Endometrial microvascular endothelial cells (primary cell): ENCODE data around the gene AP3B2. TPM values are rescaled to one million over a fixed set of nuclear protein-coding genes. Genes with fewer than 3 reads are reported as not detected.

ENCODE experiments used
- in situ Hi-C: cut with HindIII; loops from 2 replicates; pipeline ENCODE4 v1.10.0; 2017; ENCODE audit warnings: low sequenced_read_pairs, low pct_unique_long_range_greater_than_20kb; ENCODE audit errors: inconsistent ontology term
- total RNA-seq: library from RNA; depleted of rRNA; stranded (reverse); fragments of >200 nt; gene quantifications from one replicate; pipeline ENCODE4 v1.2.3, GENCODE V29; 2015; ENCODE audit errors: inconsistent ontology term

The AP3B2 gene, protein sequence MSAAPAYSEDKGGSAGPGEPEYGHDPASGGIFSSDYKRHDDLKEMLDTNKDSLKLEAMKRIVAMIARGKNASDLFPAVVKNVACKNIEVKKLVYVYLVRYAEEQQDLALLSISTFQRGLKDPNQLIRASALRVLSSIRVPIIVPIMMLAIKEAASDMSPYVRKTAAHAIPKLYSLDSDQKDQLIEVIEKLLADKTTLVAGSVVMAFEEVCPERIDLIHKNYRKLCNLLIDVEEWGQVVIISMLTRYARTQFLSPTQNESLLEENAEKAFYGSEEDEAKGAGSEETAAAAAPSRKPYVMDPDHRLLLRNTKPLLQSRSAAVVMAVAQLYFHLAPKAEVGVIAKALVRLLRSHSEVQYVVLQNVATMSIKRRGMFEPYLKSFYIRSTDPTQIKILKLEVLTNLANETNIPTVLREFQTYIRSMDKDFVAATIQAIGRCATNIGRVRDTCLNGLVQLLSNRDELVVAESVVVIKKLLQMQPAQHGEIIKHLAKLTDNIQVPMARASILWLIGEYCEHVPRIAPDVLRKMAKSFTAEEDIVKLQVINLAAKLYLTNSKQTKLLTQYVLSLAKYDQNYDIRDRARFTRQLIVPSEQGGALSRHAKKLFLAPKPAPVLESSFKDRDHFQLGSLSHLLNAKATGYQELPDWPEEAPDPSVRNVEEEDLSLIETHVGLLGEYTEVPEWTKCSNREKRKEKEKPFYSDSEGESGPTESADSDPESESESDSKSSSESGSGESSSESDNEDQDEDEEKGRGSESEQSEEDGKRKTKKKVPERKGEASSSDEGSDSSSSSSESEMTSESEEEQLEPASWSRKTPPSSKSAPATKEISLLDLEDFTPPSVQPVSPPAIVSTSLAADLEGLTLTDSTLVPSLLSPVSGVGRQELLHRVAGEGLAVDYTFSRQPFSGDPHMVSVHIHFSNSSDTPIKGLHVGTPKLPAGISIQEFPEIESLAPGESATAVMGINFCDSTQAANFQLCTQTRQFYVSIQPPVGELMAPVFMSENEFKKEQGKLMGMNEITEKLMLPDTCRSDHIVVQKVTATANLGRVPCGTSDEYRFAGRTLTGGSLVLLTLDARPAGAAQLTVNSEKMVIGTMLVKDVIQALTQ
- not detected for total RNA-seq

- in situ Hi-C loops, result no loop called here
Measured at GRCh38 chr15:82709421-82710207, at the start of gene AP3B2. TSS of gene AP3B2 (minus strand) at chr15:82709875. CDS start at chr15:82709706, 169 bp downstream.

- in situ Hi-C loops, result no loop called here
Measured at GRCh38 chr15:82751308-82751707, 41.6 kb upstream of the AP3B2 start.

- in situ Hi-C loops, result no loop called here
Measured at GRCh38 chr15:82750831-82751180, 41.1 kb upstream of the AP3B2 start.

DNA sequence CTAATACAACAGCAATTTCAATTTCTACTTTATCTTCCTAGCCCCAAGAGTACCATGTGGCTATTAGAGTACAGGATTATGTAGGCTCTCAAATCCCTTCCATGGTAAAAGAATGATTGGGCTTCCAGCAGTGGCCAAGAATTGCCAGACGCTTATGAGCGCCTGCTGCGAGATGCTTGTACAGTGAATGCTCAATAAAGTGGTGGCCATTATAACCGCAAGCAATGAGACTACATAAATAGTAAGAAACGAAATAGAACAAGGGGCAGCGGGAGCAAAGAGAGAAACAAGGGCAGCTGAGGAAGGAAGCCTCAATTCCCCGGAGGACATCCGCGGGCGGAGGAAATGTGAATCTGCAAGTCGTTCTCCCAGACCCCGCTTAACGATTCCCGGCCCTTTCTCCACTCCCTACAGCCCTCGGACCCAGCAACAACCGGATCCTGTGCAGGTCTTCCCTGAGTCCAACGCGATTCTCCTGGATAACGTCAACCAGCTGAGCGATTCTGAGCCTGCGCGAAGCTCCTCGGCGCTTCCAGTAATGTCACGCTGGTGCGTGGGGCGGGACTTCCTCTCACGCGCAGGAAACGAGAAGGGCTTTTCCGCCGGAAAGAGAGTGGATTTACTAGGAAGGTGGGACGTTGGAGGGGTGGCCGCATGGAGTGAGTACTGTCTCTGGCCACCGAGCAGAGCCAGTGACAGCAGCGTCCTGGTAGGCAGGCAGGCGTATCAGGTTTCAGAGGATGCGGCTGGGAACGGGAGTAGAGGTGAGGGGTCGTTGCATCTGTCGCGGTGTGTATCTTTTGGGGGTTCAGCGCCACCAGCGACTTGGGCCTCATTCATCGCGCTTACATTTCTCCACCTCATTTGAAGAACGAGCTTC, 40.5 kb upstream of the AP3B2 start:
- in situ Hi-C loops, result no loop called here

DNA sequence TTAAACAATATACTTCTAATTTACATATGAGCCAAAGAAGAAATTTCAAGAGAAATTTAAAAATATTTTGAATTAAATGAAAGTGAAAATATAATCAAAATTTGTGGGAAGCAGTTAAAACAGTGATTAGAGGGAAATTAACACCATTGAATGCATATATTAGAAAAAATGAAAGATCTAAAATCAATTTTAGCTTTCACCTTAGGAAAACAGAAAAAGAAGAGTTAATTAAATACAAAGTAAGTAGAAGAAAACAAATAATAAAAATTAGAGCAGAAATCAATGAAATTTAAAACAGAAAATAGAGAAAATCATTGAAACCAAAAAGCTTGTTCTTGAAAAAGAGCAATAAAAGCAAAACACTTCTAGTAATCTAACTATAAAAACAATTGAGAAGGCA, 38.6 kb upstream of the AP3B2 start:
- in situ Hi-C loops, result no loop called here

DNA sequence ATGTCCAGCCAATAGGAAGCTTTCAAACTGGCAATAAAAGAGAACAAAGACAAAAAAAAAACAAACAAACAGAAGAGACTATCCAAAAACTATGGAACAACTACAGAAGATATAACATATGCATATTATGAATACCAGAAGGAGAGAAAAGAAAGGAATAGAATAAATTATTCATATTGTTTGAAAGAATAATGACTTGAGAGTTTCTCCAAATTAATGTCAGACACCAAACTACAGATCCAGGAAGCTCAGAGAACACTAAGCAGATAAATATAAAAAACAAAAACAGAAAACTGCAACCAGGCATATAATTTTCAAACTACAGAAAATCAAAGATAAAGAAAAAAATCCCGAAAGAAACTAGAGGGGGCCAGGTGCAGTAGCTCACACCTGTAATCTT, 34.1 kb upstream of the AP3B2 start:
- in situ Hi-C loops, result no loop called here

- in situ Hi-C loops, result no loop called here
Measured at GRCh38 chr15:82742134-82742533, 32.5 kb upstream of the AP3B2 start.

DNA sequence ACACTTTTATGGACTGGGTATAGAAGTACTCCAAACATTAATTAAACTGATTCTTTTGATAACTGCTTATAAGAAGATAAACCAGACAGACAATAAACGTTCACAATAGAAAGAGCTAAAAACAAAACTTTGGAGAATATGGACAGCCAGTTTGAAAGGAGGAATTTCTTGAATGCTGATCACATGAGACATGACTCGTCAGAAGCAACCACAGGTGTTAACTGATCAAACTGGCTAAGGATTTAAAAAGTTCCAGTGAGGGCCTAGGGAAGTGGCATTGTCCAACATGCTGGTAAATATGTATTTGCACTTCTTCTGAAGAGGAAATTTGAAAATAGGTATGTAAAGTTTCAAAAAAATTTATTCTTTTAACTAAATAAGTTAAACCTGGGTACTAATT, 29.4 kb upstream of the AP3B2 start:
- in situ Hi-C loops, result no loop called here

DNA sequence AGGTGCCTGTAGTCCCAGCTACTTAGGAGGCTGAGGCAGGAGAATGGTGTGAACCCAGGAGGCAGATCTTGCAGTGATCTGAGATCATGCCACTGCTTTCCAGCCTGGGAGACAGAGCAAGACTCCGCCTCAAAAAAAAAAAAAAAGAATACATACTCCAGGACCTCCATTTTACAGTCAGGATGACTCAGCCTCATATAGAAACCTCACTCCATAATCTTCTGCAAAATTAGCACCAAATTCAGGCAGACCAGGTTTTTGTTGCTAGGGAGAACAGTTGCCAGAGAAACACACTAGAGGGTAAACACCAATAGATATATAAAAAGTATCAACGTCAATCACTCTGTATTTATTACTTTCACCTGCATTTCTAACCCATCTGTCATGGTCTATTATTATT, 28.3 kb upstream of the AP3B2 start:
- in situ Hi-C loops, result no loop called here

DNA sequence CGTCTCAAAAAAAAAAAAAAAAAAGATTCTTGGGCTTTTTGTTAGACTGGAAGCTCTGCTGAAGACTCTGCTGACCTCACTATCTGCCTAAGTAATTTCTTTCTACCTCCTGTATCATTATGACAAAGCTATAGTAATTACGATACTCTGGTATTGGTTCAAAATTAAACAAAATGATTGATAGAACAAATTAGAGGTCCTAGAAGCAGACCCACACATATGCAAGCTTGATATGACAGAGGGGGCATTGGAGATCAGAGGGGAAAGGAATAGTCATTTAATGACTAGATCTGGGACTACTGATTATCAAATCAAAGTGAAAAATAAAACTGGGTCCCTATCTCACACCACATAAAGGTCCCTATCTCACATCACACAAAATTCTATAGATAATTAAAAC, 21.9 kb upstream of the AP3B2 start:
- in situ Hi-C loops, result no loop called here

DNA sequence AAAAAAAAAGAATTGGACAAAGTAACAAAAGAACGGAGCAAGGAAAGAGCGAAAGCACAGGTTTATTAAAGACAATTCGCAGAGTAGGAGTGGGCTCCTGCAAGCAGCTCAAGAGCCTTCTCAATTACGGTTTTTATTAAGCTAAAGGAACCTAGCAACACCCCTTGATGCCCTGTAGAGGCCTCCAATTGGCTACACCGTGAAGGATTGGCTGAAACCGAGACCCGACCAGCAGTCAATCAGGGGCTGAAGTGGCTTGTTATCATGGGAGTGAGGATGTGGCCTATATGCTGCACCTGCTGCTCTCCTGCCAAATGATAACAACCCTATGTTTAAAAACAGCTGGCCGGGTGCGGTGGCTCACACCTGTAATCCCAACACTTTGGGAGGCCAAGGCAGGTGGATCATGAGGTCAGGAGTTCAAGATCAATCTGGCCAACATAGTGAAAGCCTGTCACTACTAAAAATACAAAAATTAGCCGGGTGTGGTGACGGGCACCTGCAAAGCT, 20.4 kb upstream of the AP3B2 start:
- in situ Hi-C loops, result no loop called here

DNA sequence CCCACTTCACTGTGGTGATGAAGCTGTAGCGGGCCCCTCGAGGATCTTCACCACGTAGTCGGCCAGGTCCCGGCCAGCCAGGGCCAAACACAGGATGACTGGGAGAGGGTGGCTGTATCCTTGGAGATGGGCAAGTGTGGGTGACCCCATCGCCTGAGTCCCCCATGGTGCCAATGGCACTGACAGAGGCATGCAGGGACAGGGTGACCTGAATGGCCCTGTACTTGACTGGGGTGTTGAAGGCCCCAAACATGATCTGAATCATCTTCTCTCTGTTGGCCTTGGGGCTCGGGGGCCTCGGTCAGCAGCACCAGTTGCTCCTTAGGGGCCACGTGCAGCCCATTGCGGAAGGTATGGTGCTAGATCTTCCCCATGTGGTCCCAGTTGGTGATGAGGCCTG, 17.1 kb upstream of the AP3B2 start:
- in situ Hi-C loops, result no loop called here

DNA sequence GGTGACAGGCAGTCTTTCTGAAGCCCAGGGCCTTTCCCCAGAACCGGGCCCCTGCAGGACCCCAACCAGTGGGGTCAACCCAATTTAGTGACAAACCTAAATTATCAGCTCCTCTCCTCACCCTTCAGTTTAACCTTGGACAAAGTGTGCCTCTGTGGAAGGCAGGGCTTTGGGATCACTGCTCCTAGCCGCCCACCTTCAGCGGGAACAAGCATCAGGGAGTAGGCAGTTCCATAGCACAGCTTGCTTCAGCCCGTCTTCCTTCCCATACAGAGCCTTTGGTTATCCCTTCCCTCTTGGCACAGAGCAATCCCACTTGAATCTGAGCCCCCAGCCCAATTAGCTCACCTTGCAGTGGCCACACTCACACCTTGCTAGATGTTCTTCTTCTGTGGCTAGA, 5.3 kb upstream of the AP3B2 start:
- in situ Hi-C loops, result no loop called here

DNA sequence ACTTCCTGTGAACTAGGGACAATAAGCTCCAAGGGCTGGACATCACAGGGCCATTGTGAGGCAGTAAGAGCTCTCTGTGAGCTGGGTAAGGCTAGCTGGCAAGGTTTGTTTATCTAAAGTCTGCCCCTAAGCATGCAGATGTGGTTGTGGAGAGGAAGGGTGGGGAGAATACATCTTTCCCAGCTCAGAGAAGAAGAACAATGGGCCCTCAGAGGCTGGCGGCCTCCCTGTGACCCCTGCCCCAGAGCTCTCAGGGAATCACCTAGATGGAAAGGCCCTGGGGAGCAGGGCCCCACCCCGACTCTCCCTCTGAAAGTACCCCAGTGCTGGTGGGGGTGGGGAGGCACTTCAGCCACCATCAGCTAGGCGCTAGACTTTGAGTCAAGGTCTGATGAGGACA, 4.3 kb upstream of the AP3B2 start:
- in situ Hi-C loops, result no loop called here

DNA sequence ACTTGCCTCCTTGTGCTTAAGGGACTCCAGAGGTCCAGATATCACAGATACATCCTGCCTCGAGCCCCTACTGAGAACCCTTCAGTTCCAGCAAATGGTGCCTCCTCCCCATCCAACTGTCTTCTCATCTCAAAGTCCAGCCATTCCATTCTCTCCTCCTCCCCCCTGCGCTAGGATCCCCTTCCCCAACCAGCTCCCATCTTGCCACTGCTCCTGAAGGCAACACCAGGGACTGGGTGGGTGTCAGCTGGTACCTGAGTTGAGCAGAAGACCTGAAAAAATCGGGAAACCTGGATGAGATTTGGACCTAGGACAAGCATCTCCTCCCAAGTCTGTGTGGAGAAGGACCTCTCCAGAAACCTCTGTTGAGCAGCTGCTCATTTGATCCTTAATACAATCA, 2.4 kb upstream of the AP3B2 start:
- in situ Hi-C loops, result no loop called here

- in situ Hi-C loops, result no loop called here
Measured at GRCh38 chr15:82710926-82711490, 1.3 kb upstream of the AP3B2 start.

DNA sequence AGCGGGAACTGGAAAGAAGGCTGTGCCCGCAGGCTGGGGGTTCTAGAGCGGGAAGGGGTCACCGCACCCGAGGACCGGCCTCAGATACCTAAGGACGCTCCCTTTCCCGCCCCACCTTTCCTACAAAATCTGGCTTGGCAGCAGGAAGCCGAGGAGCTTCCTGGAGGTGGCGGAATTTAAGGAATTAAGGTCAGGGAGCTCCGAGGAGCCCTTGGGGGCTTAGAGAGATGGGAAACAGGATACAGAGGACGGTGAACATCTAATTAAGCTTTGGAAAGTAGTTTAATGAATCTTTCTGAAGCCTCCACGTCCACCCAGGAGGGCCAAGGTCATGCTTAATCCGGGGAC, 507 bp upstream of the AP3B2 start:
- in situ Hi-C loops, result no loop called here

- in situ Hi-C loops, result no loop called here
Measured at GRCh38 chr15:82709081-82709420, 624 bp downstream of the AP3B2 start.
